Measurements from ENCODE around the gene SCAPER. TPM values are rescaled to one million over a fixed set of nuclear protein-coding genes. Genes with fewer than 3 reads are reported as not detected.

The SCAPER gene
- total and polyA plus RNA-seq, 10 of the 15 experiments (the other 5 are each of a cell fraction or from before 2014, with no cell fraction given) = 1.0 to 7.7 (median 3.9) TPM

DNA sequence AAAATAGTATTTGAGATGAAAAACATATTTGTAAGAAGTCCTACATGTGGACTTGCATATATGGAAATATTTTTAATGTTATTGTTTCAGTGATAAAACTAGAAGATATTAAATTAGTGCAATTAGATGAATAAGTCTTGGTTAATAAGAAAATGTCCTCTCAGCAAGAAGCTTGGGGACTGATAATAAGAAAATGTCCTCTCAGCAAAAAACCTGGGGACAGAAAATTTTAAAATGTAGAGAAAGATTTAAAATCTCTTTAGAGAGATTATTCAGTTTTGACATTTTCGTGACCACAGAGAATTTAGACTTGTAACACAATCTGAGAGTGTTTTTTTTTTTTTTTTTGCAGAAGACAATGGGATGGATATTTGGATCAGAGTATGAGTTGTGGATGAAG, 412.6 kb downstream of the SCAPER start (continued):
- TF ChIP-seq E4F1 (IDR thresholded peaks at IDR 0.05; ENCODE audit: borderline replicate concordance, partially characterized antibody) (no peak), RAD51 (IDR thresholded peaks at IDR 0.05) (no peak), POU2F2 (IDR thresholded peaks at IDR 0.05; ENCODE audit: borderline replicate concordance, low read depth, low read length) (no peak), ZNF622 (IDR thresholded peaks at IDR 0.05) (no peak), JUNB (IDR thresholded peaks at IDR 0.05) (no peak), CBX3 (IDR thresholded peaks at IDR 0.05; ENCODE audit: borderline replicate concordance, low read depth) (no peak), ZBED1 (IDR thresholded peaks at IDR 0.05; ENCODE audit: borderline replicate concordance) (no peak), RB1 (IDR thresholded peaks at IDR 0.05; ENCODE audit: borderline replicate concordance) (no peak), ZBTB40 (IDR thresholded peaks at IDR 0.05; ENCODE audit: borderline replicate concordance) (no peak), NFYB (IDR thresholded peaks at IDR 0.05; ENCODE audit: insufficient read depth, low read depth, low read length) (no peak), EZH2 (IDR thresholded peaks at IDR 0.05; ENCODE audit: borderline replicate concordance, control insufficient read depth, low read depth, low read length) (no peak), SMAD1 (IDR thresholded peaks at IDR 0.05; ENCODE audit: low read depth, partially characterized antibody) (no peak)

Data from GM12878 (cell line).